ENCODE measurements around the gene DOCK3.

GRCh38 chr3:50807266-50807665, 132.5 kb downstream of the DOCK3 start:
- no peak for TF ChIP-seq POLR2AphosphoS5 (IDR thresholded peaks at IDR 0.05; ENCODE audit: low read depth, low read length)
- no peak for TF ChIP-seq REST (IDR thresholded peaks at IDR 0.05; ENCODE audit: insufficient read depth in 1 of 2, low read depth in 2 of 2, low read length in 2 of 2)
- no peak for TF ChIP-seq SIN3A (IDR thresholded peaks at IDR 0.05; ENCODE audit: borderline replicate concordance, insufficient read depth, low read length)
- TF ChIP-seq TAF1 (IDR thresholded peaks at IDR 0.05; ENCODE audit: borderline replicate concordance, insufficient read depth, low read length), result no peak

Data from PFSK-1 (cell line).